ENCODE data around the gene SULT1B1. TPM values are rescaled to one million over a fixed set of nuclear protein-coding genes. Genes with fewer than 3 reads are reported as not detected.

SULT1B1 gene
- total and polyA plus RNA-seq, 10 of the 15 experiments (the other 5 are each of a cell fraction or from before 2014, with no cell fraction given): 0.01 to 0.05 (median 0.01) TPM; not detected in 7

GRCh38 chr4:69748173-69748572 is 12.2 kb downstream of the SULT1B1 start:
- no TSS peak for BruUV-seq (replicated peaks)

GRCh38 chr4:69744157-69744478 is 16.3 kb downstream of the SULT1B1 start:
- ATAC-seq (no peak), DNase-seq (ENCODE audit: low read depth, low spot score) (no peak), FAIRE-seq (no peak)
- no peaks in the 10 kb centered on the region for H4K20me1 ChIP-seq (ENCODE audit: control insufficient read depth, insufficient read depth)
- H3K36me3 ChIP-seq (ENCODE audit: control insufficient read depth in 2 of 2, insufficient read depth in 2 of 2, low read length in 1 of 2): no peaks in the 10 kb centered on the region
- intact Hi-C loops (cut with micrococcal nuclease; ENCODE audit: unreplicated experiment): no loop called here
- ChIA-PET RAD21 (ENCODE audit: unreplicated experiment) (no interaction called here), SMC1A (ENCODE audit: uncharacterized antibody, unreplicated experiment) (no interaction called here), CTCF (no interaction called here), POLR2A (no interaction called here)
- no peaks in the 10 kb centered on the region for H3K9me3 ChIP-seq (replicated peaks; ENCODE audit: control insufficient read depth, insufficient read depth, low read length)
- WGBS (ENCODE audit: insufficient coverage, insufficient replicate concordance, low lambda C conversion rate, missing lambda C conversion rate): 38% methylated on average over 11 of the region's 11 CpGs
- H3K27ac ChIP-seq (ENCODE audit: control insufficient read depth, insufficient read depth): no peak overlapping the region
- TF ChIP-seq TARDBP (IDR thresholded peaks at IDR 0.05; ENCODE audit: borderline replicate concordance) (no peak), CHD2 (IDR thresholded peaks at IDR 0.05; ENCODE audit: borderline replicate concordance, low read depth, low read length) (no peak), JUNB (IDR thresholded peaks at IDR 0.05) (no peak), KAT2A (conservative IDR thresholded peaks at IDR 0.05; ENCODE audit: control insufficient read depth, low read depth, low read length) (no peak), ZBTB11 (CRISPR knock-in tag; IDR thresholded peaks at IDR 0.05) (no peak), USF1 (IDR thresholded peaks at IDR 0.05; ENCODE audit: borderline replicate concordance, extremely low read length, insufficient read depth, low read depth, low read length) (no peak), ESRRA (IDR thresholded peaks at IDR 0.05; ENCODE audit: low read length) (no peak), SREBF1 (IDR thresholded peaks at IDR 0.05; ENCODE audit: low read length) (no peak), SMAD5 (IDR thresholded peaks at IDR 0.05; ENCODE audit: low read depth) (no peak), ZBED1 (IDR thresholded peaks at IDR 0.05; ENCODE audit: borderline replicate concordance) (no peak), NKRF (conservative IDR thresholded peaks at IDR 0.05) (no peak)
- H3K79me2 ChIP-seq (ENCODE audit: control insufficient read depth, insufficient read depth, low read length): no peaks in the 10 kb centered on the region
- no peak overlapping the region for H3K4me3 ChIP-seq
- H3K27me3 ChIP-seq (replicated peaks in 1 of 2; ENCODE audit: control insufficient read depth in 2 of 2, insufficient read depth in 2 of 2, low read length in 1 of 2): no peaks in the 10 kb centered on the region; a peak in 2 of 4 replicates
- H3K4me2 ChIP-seq (ENCODE audit: control insufficient read depth, insufficient read depth): no peak overlapping the region
- in situ Hi-C loops (cut with MboI): no loop called here
- no peak overlapping the region for H3K9ac ChIP-seq (ENCODE audit: control insufficient read depth, insufficient read depth, low read length)
- H3K4me1 ChIP-seq (ENCODE audit: control insufficient read depth, insufficient read depth, low read length): no peaks in the 10 kb centered on the region
- no TSS peak for BruUV-seq (replicated peaks)
- no peak overlapping the region for H2AFZ ChIP-seq (ENCODE audit: control insufficient read depth, low read depth, low read length)

More at GRCh38 chr4:69748173-69748572, 12.2 kb downstream of the SULT1B1 start:
- no peak overlapping the region for H3K4me3 ChIP-seq
- ChIA-PET RAD21 (ENCODE audit: unreplicated experiment) (no interaction called here), POLR2A (no interaction called here), CTCF (no interaction called here), SMC1A (ENCODE audit: uncharacterized antibody, unreplicated experiment) (interaction anchor here (1.0 kb wide), 1 partner anchor 8 kb away, joined by 3 read pairs; no protein-coding TSS in a partner anchor)
- no peak overlapping the region for H3K27ac ChIP-seq (ENCODE audit: control insufficient read depth, insufficient read depth)
- no peaks in the 10 kb centered on the region for H3K36me3 ChIP-seq (ENCODE audit: control insufficient read depth in 2 of 2, insufficient read depth in 2 of 2, low read length in 1 of 2)
- in situ Hi-C loops (cut with MboI) (no loop called here), intact Hi-C loops (cut with micrococcal nuclease; ENCODE audit: unreplicated experiment) (no loop called here)
- H3K9ac ChIP-seq (ENCODE audit: control insufficient read depth, insufficient read depth, low read length): no peak overlapping the region
- TF ChIP-seq EP300 (IDR thresholded peaks at IDR 0.05; ENCODE audit: borderline replicate concordance in 1 of 2, control insufficient read depth in 1 of 2, low read depth in 2 of 2, low read length in 2 of 2) (no peak), ZNF622 (IDR thresholded peaks at IDR 0.05) (no peak), SPI1 (IDR thresholded peaks at IDR 0.05; ENCODE audit: borderline replicate concordance, insufficient read depth, low read depth, low read length) (no peak), SMC3 (IDR thresholded peaks at IDR 0.05; ENCODE audit: borderline replicate concordance, low read length) (no peak)
- H3K4me1 ChIP-seq (ENCODE audit: control insufficient read depth, insufficient read depth, low read length): no peaks in the 10 kb centered on the region
- H3K9me3 ChIP-seq (replicated peaks; ENCODE audit: control insufficient read depth, insufficient read depth, low read length): no peaks in the 10 kb centered on the region
- H2AFZ ChIP-seq (ENCODE audit: control insufficient read depth, low read depth, low read length): no peak overlapping the region
- H4K20me1 ChIP-seq (ENCODE audit: control insufficient read depth, insufficient read depth): no peaks in the 10 kb centered on the region
- DNase-seq (ENCODE audit: low read depth, low spot score) (no peak), ATAC-seq (no peak), FAIRE-seq (no peak)
- H3K79me2 ChIP-seq (ENCODE audit: control insufficient read depth, insufficient read depth, low read length): no peaks in the 10 kb centered on the region
- 0% methylated on average over 1 of the region's 1 CpG for WGBS (ENCODE audit: insufficient coverage, insufficient replicate concordance, low lambda C conversion rate, missing lambda C conversion rate)
- H3K4me2 ChIP-seq (ENCODE audit: control insufficient read depth, insufficient read depth): no peak overlapping the region
- no peaks in the 10 kb centered on the region; a peak in 2 of 4 replicates for H3K27me3 ChIP-seq (replicated peaks in 1 of 2; ENCODE audit: control insufficient read depth in 2 of 2, insufficient read depth in 2 of 2, low read length in 1 of 2)
